HG03135 (cell line): Measurements from ENCODE around the gene SLC35B2.

Experiments
- ATAC-seq: cut with Tn5 transposase; IDR thresholded peaks from one replicate; pipeline ENCODE4 v1.9.1; 2021; ENCODE audit warnings: mild to moderate bottlenecking, moderate library complexity; ENCODE audit not compliant: unreplicated experiment

Gene SLC35B2

GRCh38 chr6:44286285-44286565, 28.9 kb upstream of the SLC35B2 start:
- ATAC-seq = no peak

- ATAC-seq = no peak
Measured at GRCh38 chr6:44285552-44286284, 28.4 kb upstream of the SLC35B2 start.

GRCh38 chr6:44284867-44285266, 27.5 kb upstream of the SLC35B2 start:
- ATAC-seq = no peak

GRCh38 chr6:44284121-44284520, 26.8 kb upstream of the SLC35B2 start:
- ATAC-seq = no peak

GRCh38 chr6:44278774-44279697, 21.7 kb upstream of the SLC35B2 start:
- no peak for ATAC-seq

GRCh38 chr6:44278315-44278714, 21.0 kb upstream of the SLC35B2 start:
- no peak for ATAC-seq

- no peak for ATAC-seq
Measured at GRCh38 chr6:44277763-44278162, 20.4 kb upstream of the SLC35B2 start.

- no peak for ATAC-seq
Measured at GRCh38 chr6:44276667-44277640, 19.6 kb upstream of the SLC35B2 start.

- ATAC-seq = no peak
Measured at GRCh38 chr6:44275749-44276648, 18.7 kb upstream of the SLC35B2 start.

- no peak for ATAC-seq
Measured at GRCh38 chr6:44275271-44275748, 18.0 kb upstream of the SLC35B2 start.

GRCh38 chr6:44273617-44274016, 16.3 kb upstream of the SLC35B2 start:
- ATAC-seq = no peak

GRCh38 chr6:44272999-44273566, 15.8 kb upstream of the SLC35B2 start:
- no peak for ATAC-seq

- no peak for ATAC-seq
Measured at GRCh38 chr6:44272529-44272928, 15.2 kb upstream of the SLC35B2 start.

GRCh38 chr6:44271914-44272313, 14.6 kb upstream of the SLC35B2 start:
- ATAC-seq = no peak

GRCh38 chr6:44271406-44271723, 14.0 kb upstream of the SLC35B2 start:
- ATAC-seq = no peak

GRCh38 chr6:44270526-44271405, 13.4 kb upstream of the SLC35B2 start:
- ATAC-seq = no peak

- ATAC-seq = no peak
Measured at GRCh38 chr6:44269921-44270525, 12.7 kb upstream of the SLC35B2 start, which contains the start of gene TMEM151B. TSS of gene TMEM151B (plus strand) at chr6:44270450. CDS start at chr6:44270743, 293 bp downstream.
